ENCODE measurements around the gene ABCC1. TPM values are rescaled to one million over a fixed set of nuclear protein-coding genes. Genes with fewer than 3 reads are reported as not detected.

The ABCC1 gene
- total RNA-seq, 1 donor from 2014 or later, result 38.7 TPM

- Mint-ChIP-seq H3K4me1 (peaks cover 9% of the 10 kb centered on the region), H3K9me3 (peaks cover 7% of the 10 kb centered on the region), H3K36me3 (ENCODE audit: low read depth) (peaks cover 17% of the 10 kb centered on the region), H3K27me3 (ENCODE audit: low read depth) (no peaks in the 10 kb centered on the region), H3K27ac (ENCODE audit: unreplicated experiment) (peak overlapping the region; percentile 31), H3K4me3 (no peak overlapping the region)
- TF ChIP-seq, protein P1, sequence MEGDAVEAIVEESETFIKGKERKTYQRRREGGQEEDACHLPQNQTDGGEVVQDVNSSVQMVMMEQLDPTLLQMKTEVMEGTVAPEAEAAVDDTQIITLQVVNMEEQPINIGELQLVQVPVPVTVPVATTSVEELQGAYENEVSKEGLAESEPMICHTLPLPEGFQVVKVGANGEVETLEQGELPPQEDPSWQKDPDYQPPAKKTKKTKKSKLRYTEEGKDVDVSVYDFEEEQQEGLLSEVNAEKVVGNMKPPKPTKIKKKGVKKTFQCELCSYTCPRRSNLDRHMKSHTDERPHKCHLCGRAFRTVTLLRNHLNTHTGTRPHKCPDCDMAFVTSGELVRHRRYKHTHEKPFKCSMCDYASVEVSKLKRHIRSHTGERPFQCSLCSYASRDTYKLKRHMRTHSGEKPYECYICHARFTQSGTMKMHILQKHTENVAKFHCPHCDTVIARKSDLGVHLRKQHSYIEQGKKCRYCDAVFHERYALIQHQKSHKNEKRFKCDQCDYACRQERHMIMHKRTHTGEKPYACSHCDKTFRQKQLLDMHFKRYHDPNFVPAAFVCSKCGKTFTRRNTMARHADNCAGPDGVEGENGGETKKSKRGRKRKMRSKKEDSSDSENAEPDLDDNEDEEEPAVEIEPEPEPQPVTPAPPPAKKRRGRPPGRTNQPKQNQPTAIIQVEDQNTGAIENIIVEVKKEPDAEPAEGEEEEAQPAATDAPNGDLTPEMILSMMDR (conservative IDR thresholded peaks at IDR 0.05), result no peak
- no peak for DNase-seq (ENCODE audit: low read depth, low spot score)
These were observed 9.4 kb downstream of the ABCC1 start for GRCh38 chr16:15958703-15959348.

- Mint-ChIP-seq H3K36me3 (ENCODE audit: low read depth) (peaks cover 20% of the 10 kb centered on the region), H3K4me3 (no peak overlapping the region), H3K9me3 (peaks cover 10% of the 10 kb centered on the region), H3K4me1 (peaks cover 9% of the 10 kb centered on the region), H3K27me3 (ENCODE audit: low read depth) (no peaks in the 10 kb centered on the region), H3K27ac (ENCODE audit: unreplicated experiment) (peak overlapping the region; percentile 83)
- TF ChIP-seq, protein P1 (conservative IDR thresholded peaks at IDR 0.05), result no peak
- no peak for DNase-seq (ENCODE audit: low read depth, low spot score)
These were observed 10.9 kb downstream of the ABCC1 start for GRCh38 chr16:15960124-15960971.

DNA sequence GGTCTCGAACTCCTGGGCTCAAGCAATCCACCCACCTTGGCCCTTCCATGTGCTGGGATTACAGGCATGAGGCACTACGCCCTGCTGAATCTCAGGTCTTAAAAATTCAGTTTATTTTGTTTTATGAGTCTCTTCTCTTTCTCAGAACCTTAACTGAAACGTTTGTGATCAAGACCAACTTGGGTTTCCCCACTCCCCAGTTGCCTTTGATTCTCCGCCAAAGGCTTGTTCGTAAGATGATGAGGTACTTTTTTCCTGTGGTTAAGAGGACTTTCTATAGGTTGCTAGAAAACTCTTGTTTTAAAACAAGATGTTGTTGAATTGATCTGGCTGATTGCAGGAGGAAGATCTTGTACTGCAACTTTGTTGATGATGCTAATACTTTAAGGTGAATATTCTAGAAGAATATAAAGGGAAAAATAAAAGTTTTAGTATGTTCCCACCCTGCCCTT is 11.7 kb downstream of the ABCC1 start:
- Mint-ChIP-seq H3K4me1 (peaks cover 9% of the 10 kb centered on the region), H3K27ac (ENCODE audit: unreplicated experiment) (no peak overlapping the region), H3K4me3 (no peak overlapping the region), H3K36me3 (ENCODE audit: low read depth) (peaks cover 20% of the 10 kb centered on the region), H3K9me3 (peaks cover 10% of the 10 kb centered on the region), H3K27me3 (ENCODE audit: low read depth) (no peaks in the 10 kb centered on the region)
- no peak for DNase-seq (ENCODE audit: low read depth, low spot score)
- TF ChIP-seq, protein P1 (conservative IDR thresholded peaks at IDR 0.05), result no peak

GRCh38 chr16:15961571-15962090 is 12.2 kb downstream of the ABCC1 start:
- H3K36me3 Mint-ChIP-seq (ENCODE audit: low read depth), result peaks cover 20% of the 10 kb centered on the region
- no peak for DNase-seq (ENCODE audit: low read depth, low spot score)
- TF ChIP-seq, protein P1 (conservative IDR thresholded peaks at IDR 0.05), result no peak
- H3K4me1 Mint-ChIP-seq, result peaks cover 9% of the 10 kb centered on the region
- no peak overlapping the region for H3K4me3 Mint-ChIP-seq
- H3K27me3 Mint-ChIP-seq (ENCODE audit: low read depth), result no peaks in the 10 kb centered on the region
- H3K9me3 Mint-ChIP-seq, result peaks cover 10% of the 10 kb centered on the region
- H3K27ac Mint-ChIP-seq (ENCODE audit: unreplicated experiment), result no peak overlapping the region

DNA sequence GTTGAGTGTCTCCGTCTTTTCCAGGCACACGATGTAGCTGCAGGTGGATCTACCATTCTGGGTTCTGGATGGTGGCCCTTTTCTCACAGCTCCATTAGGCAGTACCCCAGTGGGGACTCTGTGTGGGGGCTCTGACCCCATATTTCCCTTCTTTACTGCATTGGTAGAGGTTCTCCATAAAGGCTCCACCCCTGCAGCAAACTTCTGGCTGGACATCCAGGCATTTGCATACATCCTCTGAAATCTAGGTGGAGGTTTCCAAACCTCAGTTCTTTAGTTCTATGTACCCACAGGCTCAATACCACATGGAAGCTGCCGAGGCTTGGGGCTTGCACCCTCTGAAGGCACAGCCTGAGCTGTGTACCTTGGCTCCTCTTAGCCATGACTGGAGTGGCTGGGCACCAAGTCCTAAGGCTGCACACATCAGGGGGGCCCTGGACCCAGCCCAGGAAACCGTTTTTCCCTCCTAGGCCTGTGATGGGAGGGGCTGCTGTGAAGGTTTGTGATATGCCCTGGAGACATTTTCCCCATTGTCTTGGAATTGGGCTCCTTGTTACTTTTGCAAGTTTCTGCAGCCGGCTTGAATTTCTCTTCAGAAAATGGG is 14.0 kb downstream of the ABCC1 start:
- peaks cover 20% of the 10 kb centered on the region for H3K36me3 Mint-ChIP-seq (ENCODE audit: low read depth)
- peaks cover 9% of the 10 kb centered on the region for H3K4me1 Mint-ChIP-seq
- H3K4me3 Mint-ChIP-seq, result no peak overlapping the region
- H3K27ac Mint-ChIP-seq (ENCODE audit: unreplicated experiment), result no peak overlapping the region
- H3K27me3 Mint-ChIP-seq (ENCODE audit: low read depth), result no peaks in the 10 kb centered on the region
- no peak for DNase-seq (ENCODE audit: low read depth, low spot score)
- TF ChIP-seq, protein P1 (conservative IDR thresholded peaks at IDR 0.05), result no peak
- peaks cover 10% of the 10 kb centered on the region for H3K9me3 Mint-ChIP-seq

Data from neural crest cell (in vitro differentiated cells).